Measurements from ENCODE around the gene SFXN5.

The SFXN5 gene

GRCh38 chr2:72940361-72940760, 131.2 kb downstream of the SFXN5 start:
- DNase-seq (ENCODE audit: low spot score): no peak

- no peak for DNase-seq (ENCODE audit: low spot score)
Measured at GRCh38 chr2:72938455-72938854, 133.1 kb downstream of the SFXN5 start.

- DNase-seq (ENCODE audit: low spot score): no peak
Measured at GRCh38 chr2:72937356-72937669, 134.2 kb downstream of the SFXN5 start.

- no peak for DNase-seq (ENCODE audit: low spot score)
Measured at GRCh38 chr2:72936660-72937355, 134.7 kb downstream of the SFXN5 start.

GRCh38 chr2:72935611-72935957, 135.9 kb downstream of the SFXN5 start:
- DNase-seq (ENCODE audit: low spot score): no peak

- no peak for DNase-seq (ENCODE audit: low spot score)
Measured at GRCh38 chr2:72934683-72935610, 136.6 kb downstream of the SFXN5 start.

- DNase-seq (ENCODE audit: low spot score): no peak
Measured at GRCh38 chr2:72933646-72934151, 137.8 kb downstream of the SFXN5 start.

GRCh38 chr2:72933207-72933606, 138.3 kb downstream of the SFXN5 start:
- DNase-seq (ENCODE audit: low spot score): no peak

GRCh38 chr2:72932805-72933204, 138.7 kb downstream of the SFXN5 start:
- DNase-seq (ENCODE audit: low spot score): no peak

GRCh38 chr2:72932045-72932740, 139.3 kb downstream of the SFXN5 start:
- DNase-seq (ENCODE audit: low spot score): no peak

- DNase-seq (ENCODE audit: low spot score): no peak
Measured at GRCh38 chr2:72931280-72931910, 140.1 kb downstream of the SFXN5 start.

GRCh38 chr2:72929010-72929409, 142.5 kb downstream of the SFXN5 start:
- no peak for DNase-seq (ENCODE audit: low spot score)

- no peak for DNase-seq (ENCODE audit: low spot score)
Measured at GRCh38 chr2:72927619-72928550, 143.6 kb downstream of the SFXN5 start.

GRCh38 chr2:72926811-72927465, 144.6 kb downstream of the SFXN5 start:
- DNase-seq (ENCODE audit: low spot score): no peak

GRCh38 chr2:72926368-72926767, 145.1 kb downstream of the SFXN5 start:
- no peak for DNase-seq (ENCODE audit: low spot score)

- DNase-seq (ENCODE audit: low spot score): no peak
Measured at GRCh38 chr2:72925328-72925943, 146.1 kb downstream of the SFXN5 start.

- DNase-seq (ENCODE audit: low spot score): no peak
Measured at GRCh38 chr2:72924353-72925240, 146.9 kb downstream of the SFXN5 start.

- no peak for DNase-seq (ENCODE audit: low spot score)
Measured at GRCh38 chr2:72923833-72924352, 147.6 kb downstream of the SFXN5 start.

- no peak for DNase-seq (ENCODE audit: low spot score)
Measured at GRCh38 chr2:72921853-72922252, 149.7 kb downstream of the SFXN5 start.
